Stimulated activated CD4-positive, alpha-beta T cell treated with anti-CD3 and anti-CD28 coated beads, Interleukin-2, amount 100 ng/mL, for 4 hours (primary cell): ENCODE results near the gene RICTOR.
A peak's percentile ranks its signal among the peaks of the same experiment; 100 is the strongest.
"Not testable (repeated sequence)": the region's sequence is repeated elsewhere in the genome, so short reads cannot be mapped to it uniquely, and the experiment has no call there.

ENCODE experiments used
- DNase-seq: peaks from one replicate; pipeline ENCODE4 v3.0.0-alpha.2; 2020; ENCODE audit warnings: low read depth

RICTOR gene

GRCh38 chr5:39006650-39007049, 67.5 kb downstream of the RICTOR start:
- DNase-seq = no peak

DNA sequence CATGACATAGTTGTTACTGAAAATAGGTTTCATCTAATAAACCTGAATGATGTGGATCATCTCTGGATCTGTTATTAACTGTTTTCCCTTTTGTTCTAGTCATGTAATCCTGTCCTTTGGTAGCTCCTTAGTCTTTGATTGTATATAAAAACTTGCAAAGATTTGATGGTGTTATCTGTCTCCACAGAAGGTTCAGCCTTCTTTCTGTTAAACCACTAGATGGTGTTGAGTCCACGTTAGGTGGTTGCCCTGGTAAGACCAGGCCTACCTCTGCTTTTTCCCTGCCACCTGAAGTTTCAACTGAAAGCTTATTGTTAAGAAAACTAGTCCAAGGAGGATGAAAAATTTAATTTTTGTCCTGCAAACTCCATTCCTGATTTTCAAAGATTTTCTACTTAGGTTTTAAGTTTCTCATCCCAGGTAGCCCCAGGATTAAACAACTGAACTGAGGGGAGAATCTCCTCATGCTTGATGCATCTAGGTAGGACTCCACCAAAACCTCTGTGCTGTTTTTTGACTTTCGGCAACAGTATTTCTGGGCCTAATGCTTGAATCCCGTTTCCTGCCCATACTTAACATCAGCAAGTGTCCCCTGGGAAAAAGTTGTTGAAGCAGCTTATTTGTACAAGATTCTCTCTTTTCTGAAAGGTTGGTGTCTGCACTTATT, 68.5 kb downstream of the RICTOR start:
- DNase-seq = no peak

GRCh38 chr5:39001683-39002082, 72.5 kb downstream of the RICTOR start:
- no peak for DNase-seq

DNA sequence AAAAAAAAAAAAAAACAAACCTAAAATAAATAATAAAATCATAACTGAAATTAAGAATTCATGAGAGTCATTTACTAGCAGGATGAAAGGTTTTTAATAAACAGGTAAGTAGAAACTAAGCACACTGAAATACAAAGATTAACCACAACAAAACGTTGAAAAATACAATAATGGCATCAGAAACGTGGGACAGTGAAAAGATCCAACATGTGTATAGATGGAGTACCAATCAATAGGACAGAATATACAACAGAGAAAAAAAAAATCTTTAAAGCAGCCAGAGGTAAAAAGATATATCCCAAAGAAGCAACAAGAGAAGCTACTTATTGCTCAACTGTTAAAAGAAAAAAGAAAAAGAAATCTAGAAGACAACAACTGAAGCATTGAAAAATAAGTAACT, 75.2 kb downstream of the RICTOR start:
- DNase-seq = no peak

- no peak for DNase-seq
Measured at GRCh38 chr5:38997591-38997990, 76.6 kb downstream of the RICTOR start.

GRCh38 chr5:38996123-38996522, 78.1 kb downstream of the RICTOR start:
- DNase-seq = no peak

DNA sequence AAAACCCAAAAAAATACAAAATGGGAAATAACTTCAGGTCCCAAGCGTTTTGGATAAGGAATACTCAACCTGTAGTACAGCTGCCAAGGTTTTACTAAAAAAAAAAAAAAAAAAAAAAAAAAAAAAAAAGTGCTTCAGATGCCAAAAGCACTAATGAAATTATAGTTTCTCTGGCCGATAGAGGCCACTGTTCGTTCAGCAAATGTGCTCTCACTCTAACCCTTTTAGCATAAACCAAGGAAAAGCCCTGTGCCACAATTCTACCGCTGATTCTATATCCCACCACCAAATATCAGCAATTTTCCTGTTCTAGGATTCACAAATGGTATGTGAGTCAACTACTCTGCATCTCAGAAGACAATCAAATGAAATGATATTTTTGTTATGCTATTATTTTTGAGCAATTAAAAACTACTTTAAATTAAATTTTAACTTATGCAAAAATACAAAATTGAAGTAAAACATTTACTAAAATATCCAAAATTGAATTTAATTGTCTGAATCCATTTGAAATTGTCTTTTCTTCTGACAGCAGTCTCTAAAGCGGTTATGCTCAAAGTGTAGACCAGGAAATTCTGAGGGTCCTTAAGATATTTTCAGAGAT, 79.8 kb downstream of the RICTOR start:
- DNase-seq = peak; percentile 13

DNA sequence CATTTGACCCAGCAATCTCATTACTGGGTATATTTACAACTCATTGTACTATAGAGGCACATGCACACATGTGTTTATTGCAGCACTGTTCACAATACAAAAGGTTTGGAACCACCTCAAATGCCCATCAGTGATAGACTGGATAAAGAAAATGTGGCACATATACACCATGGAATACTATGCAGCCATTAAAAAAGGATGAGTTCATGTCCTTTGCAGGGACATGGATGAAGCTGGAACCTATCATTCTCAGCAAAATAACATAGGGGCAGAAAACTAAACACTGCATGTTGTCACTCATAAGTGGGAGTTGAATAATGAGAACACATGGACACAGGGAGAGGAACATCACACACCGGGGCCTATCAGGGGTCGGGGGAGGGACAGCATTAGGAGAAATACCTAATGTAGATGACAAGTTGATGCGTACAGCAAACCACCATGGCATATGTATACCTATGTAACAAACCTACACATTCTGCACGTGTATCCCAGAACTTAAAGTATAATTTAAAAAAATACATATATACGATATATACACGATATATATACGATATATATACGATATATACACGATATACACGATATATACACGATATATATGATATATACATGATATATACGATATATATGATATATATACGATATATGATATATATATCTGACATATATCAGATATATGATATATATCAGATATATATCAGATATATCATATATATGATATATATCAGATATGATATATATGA, 84.1 kb downstream of the RICTOR start:
- not testable (repeated sequence) for DNase-seq

GRCh38 chr5:38985909-38986452, 88.2 kb downstream of the RICTOR start:
- no peak for DNase-seq

DNA sequence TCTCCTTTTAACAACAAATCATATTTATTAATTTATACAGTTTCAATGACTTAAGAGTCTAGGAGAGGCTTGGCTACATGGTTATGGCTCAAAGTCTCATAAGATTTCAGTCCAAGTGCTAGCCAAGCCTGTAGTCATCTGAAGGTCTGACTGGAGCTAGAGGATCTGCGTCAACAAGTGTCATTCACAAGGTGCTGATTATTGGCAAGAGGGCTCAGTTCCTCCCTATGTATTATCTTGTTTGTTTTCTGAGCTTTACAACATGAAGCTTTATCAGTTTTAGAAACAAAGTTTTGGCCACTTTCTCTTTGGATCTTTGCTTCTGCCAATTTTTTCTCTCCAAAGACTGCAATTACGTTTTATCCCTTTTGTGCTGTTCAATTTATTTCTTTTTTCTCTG, 94.7 kb downstream of the RICTOR start:
- no peak for DNase-seq

DNA sequence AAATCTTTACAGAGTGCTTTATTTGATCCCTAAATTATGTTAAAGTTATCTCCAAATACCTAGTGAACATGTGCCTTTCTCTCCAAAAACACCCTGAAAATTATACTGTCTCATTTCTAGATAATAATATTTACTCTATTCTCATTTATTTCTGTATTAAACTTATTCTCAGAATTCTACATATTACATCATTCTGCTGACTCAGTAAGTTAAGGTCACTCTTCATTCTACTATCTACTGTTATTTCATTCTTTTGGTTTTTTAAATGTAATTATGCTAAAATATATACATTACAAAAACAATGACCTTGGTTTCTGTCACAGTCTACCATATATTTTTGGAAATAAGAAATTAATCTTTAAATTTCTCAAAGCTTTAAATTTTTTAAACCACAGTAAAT, 96.2 kb downstream of the RICTOR start:
- DNase-seq = no peak

DNA sequence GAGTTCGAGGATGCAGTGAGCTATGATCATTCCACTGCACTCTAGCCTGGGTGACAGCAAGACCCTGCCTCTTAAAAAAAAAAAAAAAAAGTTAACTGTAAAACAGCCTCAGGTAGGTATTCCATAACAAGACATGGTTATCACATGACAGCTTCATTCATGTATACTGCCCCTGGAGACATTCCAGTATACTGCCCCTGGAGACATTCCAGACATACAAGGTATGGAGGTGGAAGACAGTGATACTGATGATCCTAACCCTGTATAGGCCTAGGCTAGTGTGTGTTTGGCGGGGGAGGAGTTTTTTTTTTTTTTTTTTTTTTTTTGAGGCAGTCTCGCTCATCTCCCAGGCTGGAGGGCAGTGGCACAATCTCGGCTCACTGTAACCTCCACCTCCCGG, 105.5 kb downstream of the RICTOR start:
- DNase-seq = no peak

DNA sequence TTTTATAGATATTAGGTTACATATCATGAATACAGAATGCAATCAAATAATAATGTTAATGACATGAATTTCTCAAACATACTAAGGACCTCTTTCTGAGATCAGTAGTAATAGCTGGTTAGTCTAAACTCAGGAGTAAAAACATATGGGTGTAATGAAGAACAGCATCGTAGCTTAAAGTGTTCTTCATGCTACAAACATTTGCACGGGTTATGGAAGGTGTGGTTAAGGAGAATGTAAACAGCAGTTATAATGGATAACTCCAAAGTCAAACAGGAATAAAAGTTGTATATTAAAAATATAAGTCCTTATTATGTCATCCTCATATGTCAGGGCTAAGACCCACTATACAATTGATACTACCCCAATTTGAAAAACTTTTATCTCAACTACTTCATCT, 112.5 kb downstream of the RICTOR start:
- DNase-seq = no peak

GRCh38 chr5:38953426-38954012, 120.7 kb downstream of the RICTOR start:
- DNase-seq = no peak

DNA sequence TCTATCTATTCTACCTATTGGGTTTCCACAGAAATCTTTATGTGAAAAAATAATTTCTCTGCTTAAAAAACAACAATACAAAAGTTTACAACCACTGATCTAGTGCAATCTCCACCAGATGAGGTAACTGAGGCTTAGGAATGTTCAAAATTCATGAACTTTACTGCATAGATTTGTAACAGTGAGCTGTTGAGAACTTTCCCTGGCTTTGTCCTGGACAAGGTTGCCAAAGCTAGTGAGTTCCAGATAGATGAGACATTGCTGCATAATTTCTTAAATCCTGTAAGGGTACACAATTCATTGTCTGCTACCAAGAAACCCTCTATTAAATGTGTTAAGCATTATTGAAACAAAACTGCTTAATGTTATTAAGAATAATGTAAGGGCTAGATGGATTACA, 125.7 kb downstream of the RICTOR start:
- no peak for DNase-seq

- no peak for DNase-seq
Measured at GRCh38 chr5:38944282-38944681, 129.9 kb downstream of the RICTOR start.

GRCh38 chr5:38941912-38942311, 132.3 kb downstream of the RICTOR start:
- DNase-seq = no peak

DNA sequence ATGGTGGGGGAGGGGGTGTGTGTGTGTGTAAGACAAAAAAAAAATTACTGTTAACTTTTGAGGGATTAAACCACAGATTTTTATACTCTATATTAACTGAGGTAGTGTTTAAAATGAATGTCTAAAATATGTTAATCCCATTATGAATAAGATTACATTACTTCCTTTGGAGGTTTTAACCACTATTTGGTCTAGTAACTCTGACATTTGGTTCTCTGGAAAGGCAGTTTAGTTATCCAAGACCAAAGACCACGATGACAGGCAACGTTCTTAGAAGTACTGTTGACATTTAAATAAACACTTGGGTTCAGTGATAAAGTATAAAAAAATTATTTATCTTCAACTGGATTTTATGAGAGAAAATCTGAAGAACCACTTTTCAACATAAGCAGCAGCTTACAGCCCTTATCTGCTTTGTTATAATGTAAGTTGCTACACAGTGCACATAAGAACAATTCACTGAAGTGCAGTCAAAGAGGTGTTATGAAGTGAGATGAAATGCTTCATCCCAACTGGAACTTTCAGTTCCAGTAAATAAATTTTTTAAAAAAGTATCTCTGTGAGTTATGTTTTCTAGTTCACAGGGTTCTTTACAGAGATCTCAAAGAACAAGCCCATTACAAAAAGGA, 133.9 kb downstream of the RICTOR start:
- DNase-seq = no peak

DNA sequence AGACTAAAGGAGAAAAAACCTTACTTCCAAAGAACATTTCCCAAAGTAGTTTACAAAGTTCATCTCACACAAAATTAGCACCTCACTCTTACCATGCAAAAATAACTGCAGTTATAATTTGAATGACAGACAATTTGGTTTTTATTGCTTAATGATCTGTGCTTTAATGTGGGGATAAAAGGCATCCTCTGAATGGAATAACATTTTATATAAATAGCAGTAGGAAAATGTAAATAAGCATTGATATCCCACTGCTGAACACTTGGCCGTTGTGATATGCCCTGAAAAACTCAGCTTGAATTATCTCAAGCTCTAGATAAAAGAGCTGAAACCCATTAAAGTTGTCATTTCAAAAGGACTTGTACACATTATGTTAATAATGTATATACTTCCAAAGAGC, 135.2 kb downstream of the RICTOR start:
- no peak for DNase-seq

- no peak for DNase-seq
Measured at GRCh38 chr5:38938424-38938823, 135.8 kb downstream of the RICTOR start.

DNA sequence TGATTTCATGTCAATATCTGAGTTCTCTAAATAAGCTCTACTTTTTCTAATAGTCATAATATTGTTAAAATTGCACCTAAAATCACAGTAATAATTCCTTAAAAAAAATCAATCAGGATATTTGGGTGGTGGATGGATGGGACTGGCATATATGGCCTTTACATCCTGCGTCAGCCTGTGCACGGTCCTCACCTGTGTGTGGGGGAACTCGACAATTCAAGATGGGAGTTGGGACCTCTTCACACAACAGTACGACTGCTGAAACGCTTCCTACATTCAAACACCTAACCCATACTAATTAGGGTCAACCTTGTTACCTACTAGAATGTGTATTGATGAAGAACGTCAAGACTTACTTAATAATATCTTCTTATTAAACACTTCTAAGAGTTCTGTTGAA, 137.9 kb downstream of the RICTOR start:
- no peak for DNase-seq

GRCh38 chr5:38935437-38935836, 138.8 kb downstream of the RICTOR start:
- DNase-seq = no peak
